T-cell (primary cell): Measurements from ENCODE around the gene SPATS2L. TPM values are rescaled to one million over a fixed set of nuclear protein-coding genes. Genes with fewer than 3 reads are reported as not detected.
A peak's percentile ranks its signal among the peaks of the same experiment; 100 is the strongest.

ENCODE experiments used
- ATAC-seq, 4 experiments: fragments of 200-7000 bp in 3 of 4; fragments of 150-1000 bp in 1 of 4; cut with Tn5 transposase; replicated peaks in 1 of 4; 1 replicate in 3 of 4; 2 replicates in 1 of 4; pipeline ENCODE4 v1.10.0; 2021; ENCODE audit warnings: moderate library complexity in 3 of 4, mild to moderate bottlenecking in 2 of 4, moderate number of reproducible peaks in 1 of 4
- CTCF ChIA-PET, 2 donors: fragments of 300-600 bp; sonication (Branson Sonifier 250); formaldehyde crosslinking; loops; one replicate each; lab custom pipeline; 2022; ENCODE audit warnings: antibody characterized with exemption in 2 of 2; lab: Charles Lee
- POLR2A ChIA-PET, 2 donors: fragments of 300-600 bp; sonication (Branson Sonifier 250); formaldehyde crosslinking; loops; one replicate each; lab custom pipeline; 2022; ENCODE audit warnings: antibody characterized with exemption in 2 of 2; lab: Charles Lee
- DNase-seq, 35 experiments: peaks; one replicate each; pipeline versions ENCODE4 v3.0.0 to v3.0.0-alpha.2; 2013 to 2023
- H3K27ac ChIP-seq: one replicate; pipeline ENCODE4 v1.5.1; 2013; ENCODE audit warnings: low read length
- H3K27me3 ChIP-seq, 2 experiments: replicated peaks in 1 of 2; 1 replicate in 1 of 2; 2 replicates in 1 of 2; pipeline versions ENCODE4 v1.6.1 to v1.7.0; 2013; ENCODE audit warnings: low read length in 1 of 2, mixed read lengths in 1 of 2; ENCODE audit not compliant: control insufficient read depth in 2 of 2, insufficient read depth in 2 of 2; ENCODE audit errors: extremely low read depth in 1 of 2
- H3K36me3 ChIP-seq, 2 donors: 1 replicate in 1 of 2; 2 replicates in 1 of 2; pipeline versions ENCODE4 v1.6.1 to v1.7.0; 2013; ENCODE audit warnings: low read length in 1 of 2; ENCODE audit not compliant: control insufficient read depth in 2 of 2, insufficient read depth in 1 of 2; ENCODE audit errors: extremely low read depth in 1 of 2
- H3K4me1 ChIP-seq, 2 experiments: 1 replicate in 1 of 2; 2 replicates in 1 of 2; pipeline versions ENCODE4 v1.6.1 to v1.7.0; 2013; ENCODE audit warnings: low read length in 2 of 2, mixed read lengths in 1 of 2; ENCODE audit not compliant: insufficient read depth in 2 of 2, control insufficient read depth in 1 of 2; ENCODE audit errors: extremely low read depth in 1 of 2
- H3K4me3 ChIP-seq, 2 donors: 1 replicate in 1 of 2; 2 replicates in 1 of 2; pipeline versions ENCODE4 v1.5.1 to v1.7.0; 2013; ENCODE audit warnings: mild to moderate bottlenecking in 2 of 2, low read length in 1 of 2, moderate library complexity in 1 of 2; ENCODE audit not compliant: control insufficient read depth in 1 of 2; ENCODE audit errors: extremely low read depth in 1 of 2
- H3K9me3 ChIP-seq: 2 replicates; pipeline ENCODE4 v1.7.0; 2013
- H3K27ac Mint-ChIP-seq, 2 donors: one replicate each; pipeline ENCODE4 v1.8.0; 2020 to 2021; ENCODE audit warnings: mild to moderate bottlenecking in 2 of 2, mixed read lengths in 2 of 2
- H3K27me3 Mint-ChIP-seq, 2 donors: one replicate each; pipeline ENCODE4 v1.8.0; 2021 to 2022; ENCODE audit warnings: mixed read lengths in 2 of 2
- H3K36me3 Mint-ChIP-seq: one replicate; pipeline ENCODE4 v1.8.0; 2021; ENCODE audit warnings: mixed read lengths
- H3K4me1 Mint-ChIP-seq, 3 donors: one replicate each; pipeline ENCODE4 v1.8.0; 2020 to 2022; ENCODE audit warnings: mixed read lengths in 3 of 3, mild to moderate bottlenecking in 1 of 3
- H3K4me3 Mint-ChIP-seq, 3 donors: one replicate each; pipeline ENCODE4 v1.8.0; 2020 to 2022; ENCODE audit warnings: mild to moderate bottlenecking in 3 of 3, mixed read lengths in 3 of 3, moderate library complexity in 3 of 3
- H3K9me3 Mint-ChIP-seq, 3 donors: one replicate each; pipeline ENCODE4 v1.8.0; 2020 to 2022; ENCODE audit warnings: mixed read lengths in 3 of 3
- WGBS: methylation state at CpG from one replicate; pipeline ENCODE4 v1.1.5; 2013; ENCODE audit warnings: missing lambda C conversion rate; ENCODE audit not compliant: insufficient coverage; 5-methylcytosine and 5-hydroxymethylcytosine counted together
- total RNA-seq, 35 experiments: library from RNA in 6 of 35; stranded (reverse) in 6 of 35; fragments of 120-200 nt in 1 of 35; gene quantifications; one replicate each; pipeline versions ENCODE4 v1.2.1 to v1.2.4 and lab custom pipeline; 2013 to 2026

The SPATS2L gene
- total RNA-seq, 5 donors from 2014 or later (not counting 1 experiment from before 2014, with no cell fraction given), result 5.4 to 9.3 (median 5.9) TPM

DNA sequence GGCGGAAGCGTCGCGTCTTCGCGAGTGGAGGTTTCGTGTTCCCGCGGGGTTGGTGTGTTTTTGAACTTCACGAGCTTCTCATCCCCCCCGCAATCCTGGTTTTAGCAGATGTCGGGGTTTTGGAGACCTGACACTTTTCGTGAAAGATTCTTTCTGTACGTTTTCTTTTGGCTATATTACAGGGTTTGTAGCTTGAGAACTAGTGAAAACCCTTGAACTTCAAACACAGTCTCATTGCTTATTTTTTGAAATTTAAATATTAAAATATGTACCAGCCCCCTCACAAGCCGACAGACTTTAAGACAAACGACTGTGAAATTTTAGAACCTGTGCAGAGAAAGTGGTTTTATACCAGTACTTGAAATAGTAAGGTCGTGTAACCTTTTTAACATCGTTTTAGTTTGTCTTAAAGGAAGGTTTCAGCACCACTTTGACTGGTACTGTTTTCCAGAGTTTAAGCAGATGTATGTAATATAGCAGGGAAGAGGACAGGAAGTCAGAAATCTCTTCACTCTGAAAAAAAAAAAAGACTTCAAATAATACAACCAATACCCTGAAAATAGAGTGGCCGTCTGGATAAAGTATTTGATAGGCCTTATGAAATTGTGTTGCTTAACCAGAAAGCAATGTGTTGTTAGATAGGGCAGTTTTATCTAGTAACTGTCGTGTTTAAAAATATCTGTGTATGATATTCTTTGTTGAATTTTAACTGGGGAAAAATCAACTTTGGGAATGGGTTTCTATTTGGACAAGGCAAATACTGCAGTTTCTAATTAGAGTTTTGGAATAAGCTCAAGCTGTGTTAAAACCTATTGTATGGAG lies 1.4 kb downstream of the SPATS2L start:
- 14% methylated on average over 7 of the region's 20 CpGs for WGBS
- H3K4me1 Mint-ChIP-seq, result peaks cover 9 to 16% (median 14%) of the 10 kb centered on the region in 3 donors
- peaks cover 10 to 19% of the 10 kb centered on the region in 2 donors for H3K27me3 Mint-ChIP-seq
- H3K36me3 Mint-ChIP-seq, result peaks cover 3% of the 10 kb centered on the region
- ATAC-seq, result no peak
- POLR2A ChIA-PET, result no interaction called here
- H3K27me3 ChIP-seq, result peaks cover 0 to 5% of the 10 kb centered on the region in 2 experiments
- no peaks in the 10 kb centered on the region for H3K36me3 ChIP-seq
- H3K9me3 ChIP-seq, result no peaks in the 10 kb centered on the region
- peak overlapping the region in 1 of 2 donors; percentile 56 for H3K27ac Mint-ChIP-seq
- no peak overlapping the region for H3K27ac ChIP-seq
- peak overlapping the region; percentile 55 to 90 for H3K4me3 ChIP-seq
- H3K4me1 ChIP-seq, result peaks cover 3 to 7% of the 10 kb centered on the region in 2 experiments
- peak in 7 of 35 experiments; percentile 3 to 40 (median 10) for DNase-seq
- CTCF ChIA-PET, result no interaction called here
- H3K9me3 Mint-ChIP-seq, result no peaks in the 10 kb centered on the region
- H3K4me3 Mint-ChIP-seq, result peak overlapping the region; percentile 76 to 84 (median 80)

DNA sequence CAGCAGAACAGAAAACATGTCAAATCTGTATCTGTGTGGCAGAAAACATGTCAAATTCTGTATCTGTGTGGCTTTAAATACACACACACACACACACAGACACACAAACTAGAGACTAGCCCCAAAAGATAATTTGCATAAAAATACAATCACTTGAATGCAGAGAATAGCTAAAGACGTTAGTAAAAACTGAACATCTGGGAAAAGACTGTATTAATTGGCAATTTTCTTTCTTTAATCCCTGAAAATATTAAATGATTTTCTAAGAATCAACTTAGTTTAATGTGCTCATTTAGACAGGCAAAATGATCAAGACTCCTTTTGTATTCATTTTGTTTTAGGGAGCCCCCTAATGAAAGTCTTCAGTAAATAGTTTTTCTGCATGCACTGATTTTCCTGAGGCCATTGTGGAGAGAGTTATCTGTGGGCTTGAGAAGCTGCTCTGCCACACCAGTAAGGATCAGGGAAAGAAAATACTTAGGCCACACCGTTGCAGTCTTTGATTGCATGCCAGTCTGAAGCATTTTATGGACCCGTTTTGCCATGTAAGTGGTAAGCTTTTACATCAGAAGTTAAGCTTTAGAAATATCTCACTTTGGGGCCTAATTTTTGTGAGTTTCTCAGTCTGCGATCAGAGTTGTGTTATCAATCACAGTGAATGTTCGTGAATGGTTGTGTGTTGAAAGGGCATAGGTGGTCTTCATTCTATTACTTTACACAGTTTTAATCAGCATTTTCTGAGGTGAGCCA lies 2.2 kb downstream of the SPATS2L start:
- Mint-ChIP-seq H3K4me3 (peak overlapping the region in 1 of 3 donors; percentile 76), H3K36me3 (peaks cover 5% of the 10 kb centered on the region), H3K4me1 (peaks cover 9 to 16% (median 14%) of the 10 kb centered on the region in 3 donors), H3K27ac (no peak overlapping the region), H3K27me3 (peaks cover 11 to 22% of the 10 kb centered on the region in 2 donors), H3K9me3 (no peaks in the 10 kb centered on the region)
- no peak overlapping the region for H3K4me3 ChIP-seq
- WGBS, result 90% methylated on average over 2 of the region's 5 CpGs
- peaks cover 3 to 7% of the 10 kb centered on the region in 2 experiments for H3K4me1 ChIP-seq
- H3K36me3 ChIP-seq, result no peaks in the 10 kb centered on the region
- POLR2A ChIA-PET, result no interaction called here
- ATAC-seq (no peak), DNase-seq (no peak)
- H3K27me3 ChIP-seq, result no peaks in the 10 kb centered on the region
- no peak overlapping the region for H3K27ac ChIP-seq
- CTCF ChIA-PET, result no interaction called here
- H3K9me3 ChIP-seq, result no peaks in the 10 kb centered on the region

DNA sequence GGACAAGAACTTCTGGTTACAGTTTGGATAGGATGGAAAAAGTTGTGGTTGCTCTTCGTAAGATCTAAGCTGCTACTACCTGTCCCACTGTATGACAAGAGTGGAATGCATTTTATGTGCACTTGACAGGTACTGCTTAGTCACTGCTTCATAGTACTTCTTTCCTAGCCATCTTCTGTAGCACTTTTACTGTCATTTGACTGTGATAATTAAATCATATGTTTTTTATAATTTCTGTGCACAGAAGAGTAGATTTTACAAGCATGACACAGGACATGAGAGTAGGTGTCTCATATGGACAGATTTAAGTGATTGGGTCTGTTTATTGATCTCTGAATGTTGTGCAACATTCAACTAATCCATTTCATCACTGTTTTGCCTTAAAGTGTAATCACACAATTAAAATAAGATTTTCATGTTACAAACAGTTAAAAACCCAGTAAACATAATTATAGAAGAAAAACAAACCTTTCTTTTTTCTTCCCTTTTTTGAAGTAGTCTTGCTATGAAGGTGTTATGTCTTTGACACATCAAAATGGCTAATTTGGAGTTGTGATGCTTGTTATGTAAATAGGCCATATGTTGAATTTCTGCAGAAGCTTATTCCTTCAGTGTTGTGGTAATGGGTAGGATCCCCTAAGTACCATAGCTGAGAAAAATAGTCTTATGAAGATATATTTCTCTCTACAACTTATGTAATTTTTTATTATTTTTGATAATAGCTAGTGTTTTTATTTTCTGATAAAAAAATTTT lies 3.0 kb downstream of the SPATS2L start:
- H3K4me1 ChIP-seq, result peaks cover 3 to 7% of the 10 kb centered on the region in 2 experiments
- no peak overlapping the region for H3K4me3 ChIP-seq
- peaks cover 9 to 16% (median 14%) of the 10 kb centered on the region in 3 donors for H3K4me1 Mint-ChIP-seq
- no CpG with 5 or more reads among the region's 1 CpG for WGBS
- H3K27me3 ChIP-seq, result no peaks in the 10 kb centered on the region
- ChIA-PET CTCF (no interaction called here), POLR2A (no interaction called here)
- H3K36me3 ChIP-seq, result no peaks in the 10 kb centered on the region
- DNase-seq (no peak), ATAC-seq (no peak)
- H3K27ac Mint-ChIP-seq, result no peak overlapping the region
- no peaks in the 10 kb centered on the region for H3K9me3 Mint-ChIP-seq
- no peak overlapping the region for H3K4me3 Mint-ChIP-seq
- no peaks in the 10 kb centered on the region for H3K9me3 ChIP-seq
- no peak overlapping the region for H3K27ac ChIP-seq
- peaks cover 8% of the 10 kb centered on the region for H3K36me3 Mint-ChIP-seq
- peaks cover 16 to 25% of the 10 kb centered on the region in 2 donors for H3K27me3 Mint-ChIP-seq

DNA sequence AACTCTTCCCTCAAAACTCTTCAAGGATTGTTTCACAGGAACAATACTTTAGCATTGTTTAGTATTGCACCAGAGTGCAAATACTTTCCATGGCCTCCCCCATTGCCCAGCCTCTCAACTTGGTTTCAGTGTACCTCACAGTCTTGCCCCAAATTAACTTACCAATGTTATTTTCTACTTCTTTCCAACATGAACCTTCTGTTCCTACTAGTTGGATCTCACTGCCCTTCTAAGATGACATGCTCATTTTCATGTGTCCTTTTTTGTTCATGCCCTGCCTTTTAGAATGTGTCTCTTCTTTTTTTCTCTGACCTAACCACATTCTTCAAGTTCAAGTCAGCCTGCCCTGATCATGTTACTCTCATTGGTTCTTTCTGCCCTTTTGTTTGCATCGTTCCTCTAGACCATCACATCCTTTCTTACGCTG lies 4.1 kb downstream of the SPATS2L start:
- no peak for ATAC-seq
- Histone ChIP-seq H3K27me3 (no peaks in the 10 kb centered on the region), H3K4me1 (peaks cover 3 to 7% of the 10 kb centered on the region in 2 experiments), H3K36me3 (no peaks in the 10 kb centered on the region), H3K9me3 (no peaks in the 10 kb centered on the region), H3K4me3 (no peak overlapping the region), H3K27ac (no peak overlapping the region)
- CTCF ChIA-PET, result no interaction called here
- Mint-ChIP-seq H3K36me3 (peaks cover 8% of the 10 kb centered on the region), H3K4me3 (no peak overlapping the region), H3K27me3 (peaks cover 15 to 25% of the 10 kb centered on the region in 2 donors), H3K9me3 (no peaks in the 10 kb centered on the region), H3K4me1 (peaks cover 9 to 16% (median 14%) of the 10 kb centered on the region in 3 donors), H3K27ac (no peak overlapping the region)
- WGBS, result no CpG with 5 or more reads among the region's 2 CpGs
- no peak for DNase-seq
- POLR2A ChIA-PET, result no interaction called here

DNA sequence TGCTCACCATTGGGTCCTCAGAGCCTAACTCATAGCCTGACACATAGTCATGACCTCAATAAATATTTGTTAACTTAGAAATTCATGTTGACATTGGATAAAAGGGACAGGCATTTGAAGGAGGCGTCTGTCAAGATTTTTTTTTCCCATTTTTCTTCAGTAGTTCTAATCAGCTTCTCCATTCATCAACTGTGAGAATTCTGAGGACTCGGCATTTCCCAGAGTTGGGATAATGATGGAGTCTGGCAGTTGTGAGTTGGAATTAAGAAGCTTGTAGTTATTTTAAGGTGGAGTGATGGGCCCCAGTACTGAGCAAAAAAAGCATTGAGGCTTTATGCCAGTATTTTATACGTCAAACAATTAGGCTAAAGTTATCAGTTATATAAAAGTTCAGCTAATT lies 4.6 kb downstream of the SPATS2L start:
- ChIA-PET CTCF (interaction anchor here in 1 of 2 donors (0.6 kb wide), 1 partner anchor 265 kb away, joined by 3 read pairs; no protein-coding TSS in a partner anchor), POLR2A (no interaction called here)
- H3K4me1 ChIP-seq, result peaks cover 3% of the 10 kb centered on the region in 2 experiments
- no peaks in the 10 kb centered on the region for H3K9me3 ChIP-seq
- H3K27me3 ChIP-seq, result no peaks in the 10 kb centered on the region
- Mint-ChIP-seq H3K4me1 (peaks cover 4 to 12% (median 9%) of the 10 kb centered on the region in 3 donors), H3K27me3 (peaks cover 11 to 23% of the 10 kb centered on the region in 2 donors), H3K36me3 (peaks cover 8% of the 10 kb centered on the region), H3K4me3 (no peak overlapping the region), H3K27ac (no peak overlapping the region), H3K9me3 (no peaks in the 10 kb centered on the region)
- DNase-seq, result no peak
- WGBS, result no CpG with 5 or more reads among the region's 3 CpGs
- ATAC-seq, result no peak
- H3K4me3 ChIP-seq, result no peak overlapping the region
- H3K36me3 ChIP-seq, result no peaks in the 10 kb centered on the region
- H3K27ac ChIP-seq, result no peak overlapping the region
